DND-41 (cell line): ENCODE data around the gene FSIP1.

Experiments used
- EZH2 ChIP-seq: IDR thresholded peaks from 3 replicates; pipeline ENCODE4 v1.6.1; 2012; ENCODE audit warnings: borderline replicate concordance, low read depth, mild to moderate bottlenecking, moderate library complexity, low read length, inconsistent platforms; ENCODE audit not compliant: severe bottlenecking
- TF ChIP-seq, protein P1 (sequence below): IDR thresholded peaks from 2 replicates; pipeline ENCODE4 v1.5.1; 2012; ENCODE audit warnings: borderline replicate concordance, low read length, moderate library complexity, mild to moderate bottlenecking; ENCODE audit not compliant: poor library complexity, severe bottlenecking; ENCODE audit errors: extremely low read depth

GRCh38 chr15:39823634-39824033 lies 41.0 kb upstream of the FSIP1 start:
- TF ChIP-seq, protein P1, sequence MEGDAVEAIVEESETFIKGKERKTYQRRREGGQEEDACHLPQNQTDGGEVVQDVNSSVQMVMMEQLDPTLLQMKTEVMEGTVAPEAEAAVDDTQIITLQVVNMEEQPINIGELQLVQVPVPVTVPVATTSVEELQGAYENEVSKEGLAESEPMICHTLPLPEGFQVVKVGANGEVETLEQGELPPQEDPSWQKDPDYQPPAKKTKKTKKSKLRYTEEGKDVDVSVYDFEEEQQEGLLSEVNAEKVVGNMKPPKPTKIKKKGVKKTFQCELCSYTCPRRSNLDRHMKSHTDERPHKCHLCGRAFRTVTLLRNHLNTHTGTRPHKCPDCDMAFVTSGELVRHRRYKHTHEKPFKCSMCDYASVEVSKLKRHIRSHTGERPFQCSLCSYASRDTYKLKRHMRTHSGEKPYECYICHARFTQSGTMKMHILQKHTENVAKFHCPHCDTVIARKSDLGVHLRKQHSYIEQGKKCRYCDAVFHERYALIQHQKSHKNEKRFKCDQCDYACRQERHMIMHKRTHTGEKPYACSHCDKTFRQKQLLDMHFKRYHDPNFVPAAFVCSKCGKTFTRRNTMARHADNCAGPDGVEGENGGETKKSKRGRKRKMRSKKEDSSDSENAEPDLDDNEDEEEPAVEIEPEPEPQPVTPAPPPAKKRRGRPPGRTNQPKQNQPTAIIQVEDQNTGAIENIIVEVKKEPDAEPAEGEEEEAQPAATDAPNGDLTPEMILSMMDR: no peak
- TF ChIP-seq EZH2: no peak
